Calu3 (cell line): ENCODE measurements around the gene GCDH. TPM values are rescaled to one million over a fixed set of nuclear protein-coding genes. Genes with fewer than 3 reads are reported as not detected.
"Not testable (repeated sequence)": the region's sequence is repeated elsewhere in the genome, so short reads cannot be mapped to it uniquely, and the experiment has no call there.

Experiments used
- BruUV-seq: library from RNA; stranded (reverse); fragments of 400-500 nt; replicated peaks from 2 replicates; lab custom pipeline; 2021; lab: Mats Ljungman, UMichigan
- CTCF ChIA-PET: fragments of 300-600 bp; sonication (Branson Sonifier 250); formaldehyde crosslinking; loops from one replicate; lab custom pipeline; 2022; ENCODE audit warnings: antibody characterized with exemption; lab: Charles Lee
- DNase-seq: peaks from one replicate; pipeline ENCODE4 v3.0.0; 2022
- H3K27ac Mint-ChIP-seq: one replicate; pipeline ENCODE4 v1.8.0; 2022; ENCODE audit warnings: mixed read lengths; ENCODE audit not compliant: unreplicated experiment
- H3K27me3 Mint-ChIP-seq: one replicate; pipeline ENCODE4 v1.8.0; 2022; ENCODE audit warnings: mixed read lengths; ENCODE audit not compliant: unreplicated experiment
- H3K36me3 Mint-ChIP-seq: one replicate; pipeline ENCODE4 v1.8.0; 2022; ENCODE audit warnings: mild to moderate bottlenecking, moderate library complexity, mixed read lengths; ENCODE audit not compliant: insufficient read depth, unreplicated experiment
- H3K4me1 Mint-ChIP-seq: one replicate; pipeline ENCODE4 v1.8.0; 2022; ENCODE audit warnings: mild to moderate bottlenecking, low read depth, mixed read lengths; ENCODE audit not compliant: unreplicated experiment
- H3K4me3 Mint-ChIP-seq: one replicate; pipeline ENCODE4 v1.8.0; 2022; ENCODE audit warnings: mild to moderate bottlenecking, low read depth, moderate library complexity, mixed read lengths; ENCODE audit not compliant: unreplicated experiment
- H3K9me3 Mint-ChIP-seq: one replicate; pipeline ENCODE4 v1.8.0; 2022; ENCODE audit warnings: low read depth, mixed read lengths; ENCODE audit not compliant: unreplicated experiment
- intact Hi-C: fragments of 100-400 bp; cut with micrococcal nuclease; formaldehyde crosslinking; loops from one replicate; pipeline ENCODE4 v1.10.0; 2022; ENCODE audit not compliant: unreplicated experiment
- total RNA-seq: library from RNA; stranded (reverse); gene quantifications from 2 replicates; pipeline ENCODE4 v1.2.3, GENCODE V29; 2022
- TF ChIP-seq, protein P1 (sequence below): fragments of 200-600 bp; IDR thresholded peaks from one replicate; pipeline ENCODE4 v1.8.0; 2022; ENCODE audit warnings: antibody characterized with exemption; ENCODE audit not compliant: unreplicated experiment

Gene GCDH
- total RNA-seq, 1 experiment from 2014 or later = 23.6 TPM

DNA sequence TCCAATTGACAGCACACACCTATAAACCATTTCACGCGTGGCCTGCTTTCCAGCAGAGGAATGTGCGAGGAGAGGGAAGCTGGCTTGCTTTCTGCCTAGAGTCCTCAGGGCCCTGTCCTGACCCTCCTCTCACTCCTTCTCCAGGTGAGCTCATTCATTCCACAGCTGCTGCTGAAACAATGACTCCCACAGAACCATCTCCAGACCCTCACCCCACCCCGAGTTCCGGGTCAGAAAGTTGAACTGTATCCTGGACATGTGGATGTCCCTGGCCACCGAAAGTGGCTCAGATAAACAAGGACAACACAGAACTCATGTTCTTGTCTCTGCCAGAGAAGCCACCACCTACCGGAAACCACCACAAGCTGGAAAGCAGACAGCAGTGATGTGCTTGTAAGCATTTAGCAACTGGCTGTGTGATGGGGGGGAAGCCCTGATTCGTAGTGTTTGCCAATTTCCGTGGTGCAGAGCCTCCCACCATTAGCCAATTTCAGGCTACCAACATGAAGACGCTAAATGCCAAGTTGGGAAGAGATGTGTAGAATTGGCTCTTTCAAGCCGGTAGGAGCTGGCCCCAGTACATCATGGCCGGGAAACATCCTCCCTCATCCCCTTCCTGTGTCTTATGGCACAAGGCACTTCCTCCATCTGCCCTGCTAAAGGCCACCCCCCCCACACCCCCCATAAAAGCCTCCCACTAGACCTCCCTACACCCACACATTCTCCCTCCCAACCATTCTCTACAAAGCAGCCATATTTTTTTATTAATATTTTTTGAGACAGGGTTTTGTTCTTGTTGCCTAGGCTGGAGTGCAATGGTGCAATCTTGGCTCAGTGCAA is 23.1 kb downstream of the GCDH start:
- DNase-seq = no peak
- no TSS peak for BruUV-seq
- intact Hi-C loops = no loop called here
- no peaks in the 10 kb centered on the region for H3K9me3 Mint-ChIP-seq
- H3K36me3 Mint-ChIP-seq = peaks cover 17% of the 10 kb centered on the region
- no peak overlapping the region for H3K4me3 Mint-ChIP-seq
- no peaks in the 10 kb centered on the region for H3K4me1 Mint-ChIP-seq
- TF ChIP-seq, protein P1, sequence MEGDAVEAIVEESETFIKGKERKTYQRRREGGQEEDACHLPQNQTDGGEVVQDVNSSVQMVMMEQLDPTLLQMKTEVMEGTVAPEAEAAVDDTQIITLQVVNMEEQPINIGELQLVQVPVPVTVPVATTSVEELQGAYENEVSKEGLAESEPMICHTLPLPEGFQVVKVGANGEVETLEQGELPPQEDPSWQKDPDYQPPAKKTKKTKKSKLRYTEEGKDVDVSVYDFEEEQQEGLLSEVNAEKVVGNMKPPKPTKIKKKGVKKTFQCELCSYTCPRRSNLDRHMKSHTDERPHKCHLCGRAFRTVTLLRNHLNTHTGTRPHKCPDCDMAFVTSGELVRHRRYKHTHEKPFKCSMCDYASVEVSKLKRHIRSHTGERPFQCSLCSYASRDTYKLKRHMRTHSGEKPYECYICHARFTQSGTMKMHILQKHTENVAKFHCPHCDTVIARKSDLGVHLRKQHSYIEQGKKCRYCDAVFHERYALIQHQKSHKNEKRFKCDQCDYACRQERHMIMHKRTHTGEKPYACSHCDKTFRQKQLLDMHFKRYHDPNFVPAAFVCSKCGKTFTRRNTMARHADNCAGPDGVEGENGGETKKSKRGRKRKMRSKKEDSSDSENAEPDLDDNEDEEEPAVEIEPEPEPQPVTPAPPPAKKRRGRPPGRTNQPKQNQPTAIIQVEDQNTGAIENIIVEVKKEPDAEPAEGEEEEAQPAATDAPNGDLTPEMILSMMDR = no peak
- no peaks in the 10 kb centered on the region for H3K27me3 Mint-ChIP-seq
- CTCF ChIA-PET = no interaction called here
- no peak overlapping the region for H3K27ac Mint-ChIP-seq

DNA sequence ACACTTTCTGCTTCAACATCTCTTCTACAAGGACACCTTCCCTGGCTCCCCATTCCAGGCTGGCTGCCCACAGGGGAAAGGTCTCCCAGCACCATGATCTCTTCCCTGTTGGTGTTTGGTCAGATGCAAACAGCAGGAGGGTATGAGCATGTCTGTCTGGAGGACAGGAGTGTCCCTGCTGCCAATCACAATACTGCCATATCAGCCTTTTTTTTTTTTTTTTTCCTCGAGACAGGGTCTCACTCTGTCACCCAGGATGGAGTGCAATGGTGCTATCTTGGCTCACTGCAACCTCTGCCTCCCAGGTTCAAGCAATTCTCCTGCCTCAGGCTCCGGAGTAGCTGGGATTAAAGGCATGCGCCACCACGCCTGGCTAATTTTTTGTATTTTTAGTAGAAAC is 24.9 kb downstream of the GCDH start:
- H3K4me1 Mint-ChIP-seq, intact Hi-C loops, H3K27me3 Mint-ChIP-seq, H3K4me3 Mint-ChIP-seq, BruUV-seq, CTCF ChIA-PET, H3K27ac Mint-ChIP-seq, H3K9me3 Mint-ChIP-seq, DNase-seq: not testable (repeated sequence)
- peaks cover 33% of the 10 kb centered on the region for H3K36me3 Mint-ChIP-seq

DNA sequence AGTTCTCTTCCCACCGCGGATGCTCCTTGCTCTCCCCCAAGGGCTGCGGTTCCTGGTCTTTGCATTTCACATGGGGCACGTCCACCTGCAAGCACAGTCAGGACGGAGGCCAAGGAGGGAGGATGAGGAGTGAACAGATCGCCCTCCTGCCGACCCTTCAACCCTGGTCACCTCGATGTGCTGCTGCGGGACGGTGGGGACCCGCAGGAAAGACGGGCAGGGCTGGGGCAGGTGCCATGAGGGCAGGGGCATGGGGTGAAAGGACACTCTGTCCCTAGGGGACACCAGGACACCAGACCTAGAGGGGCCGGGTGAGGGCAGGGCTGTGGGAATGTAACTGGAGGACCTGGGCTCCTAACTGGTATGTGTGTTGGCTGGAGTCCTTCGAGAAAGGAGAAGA is 27.3 kb downstream of the GCDH start:
- Mint-ChIP-seq H3K4me1 (no peaks in the 10 kb centered on the region), H3K27ac (peak overlapping the region; percentile 91), H3K4me3 (peak overlapping the region; percentile 64), H3K36me3 (peaks cover 53% of the 10 kb centered on the region), H3K9me3 (no peaks in the 10 kb centered on the region), H3K27me3 (no peaks in the 10 kb centered on the region)
- intact Hi-C loops = no loop called here
- TF ChIP-seq, protein P1 = no peak
- CTCF ChIA-PET = no interaction called here
- BruUV-seq = no TSS peak
- no peak for DNase-seq

DNA sequence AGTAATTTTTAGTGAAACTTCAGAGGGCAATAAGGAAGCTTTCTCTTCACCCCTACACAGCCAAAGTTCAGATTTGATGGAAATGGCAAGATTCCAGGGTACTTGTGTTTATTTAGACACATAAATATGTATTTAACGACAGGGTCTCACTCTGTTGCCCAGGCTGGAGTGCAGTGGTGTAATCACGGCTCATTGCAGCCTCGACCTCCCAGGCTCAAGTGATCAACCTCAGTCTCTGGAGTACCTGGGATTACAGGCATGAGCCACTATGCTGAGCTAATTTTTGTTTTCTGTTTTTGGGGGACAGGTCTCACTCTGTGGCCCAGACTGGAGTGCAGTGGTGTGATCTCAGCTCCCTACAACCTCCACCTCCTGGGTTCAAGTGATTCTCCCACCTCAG is 30.1 kb downstream of the GCDH start:
- CTCF ChIA-PET = no interaction called here
- Mint-ChIP-seq H3K4me3 (no peak overlapping the region), H3K9me3 (no peaks in the 10 kb centered on the region), H3K4me1 (no peaks in the 10 kb centered on the region), H3K27me3 (no peaks in the 10 kb centered on the region), H3K36me3 (peaks cover 69% of the 10 kb centered on the region), H3K27ac (no peak overlapping the region)
- intact Hi-C loops = no loop called here
- DNase-seq = no peak
- no TSS peak for BruUV-seq
- TF ChIP-seq, protein P1 = no peak

DNA sequence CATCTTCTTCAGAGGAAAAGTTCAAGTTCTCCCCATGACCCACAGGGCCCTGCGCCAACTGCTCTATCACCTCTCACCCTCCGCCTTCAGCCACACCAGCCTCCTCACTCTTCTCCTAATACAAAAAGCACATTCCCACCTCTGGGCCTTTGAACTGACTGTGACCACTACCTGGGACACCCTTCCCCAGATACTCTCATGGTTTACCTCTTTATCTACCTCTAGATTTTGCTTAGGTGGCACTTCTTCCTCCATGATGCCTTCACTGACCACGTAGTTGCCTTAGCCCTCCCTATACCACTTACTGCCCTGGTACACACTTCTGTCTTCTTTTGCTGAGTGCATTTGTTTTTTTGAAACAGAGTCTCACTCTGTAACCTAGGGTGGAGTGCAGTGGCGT is 32.0 kb downstream of the GCDH start:
- H3K4me3 Mint-ChIP-seq = no peak overlapping the region
- H3K27ac Mint-ChIP-seq = no peak overlapping the region

More for the DNA sequence above, 32.0 kb downstream of the GCDH start:
- intact Hi-C loops = no loop called here
- Mint-ChIP-seq H3K9me3 (no peaks in the 10 kb centered on the region), H3K4me1 (no peaks in the 10 kb centered on the region), H3K36me3 (peaks cover 76% of the 10 kb centered on the region), H3K27me3 (no peaks in the 10 kb centered on the region)
- no TSS peak for BruUV-seq
- TF ChIP-seq, protein P1 = no peak
- no peak for DNase-seq
- CTCF ChIA-PET = no interaction called here
